HAP-1 (cell line): ENCODE measurements around the gene SARS2.

Source experiments
- DNase-seq, 2 experiments: peaks; one replicate each; pipeline ENCODE4 v3.0.0-alpha.2; 2016 to 2020; ENCODE audit warnings: low spot score in 2 of 2
- H3K27me3 ChIP-seq: fragments of 250-450 bp; sonication (Bioruptor Pico); 2 replicates; pipeline ENCODE4 v1.5.1; 2020; ENCODE audit warnings: low read depth, mild to moderate bottlenecking, moderate library complexity
- H3K36me3 ChIP-seq: fragments of 250-450 bp; sonication (Bioruptor Pico); replicated peaks from 2 replicates; pipeline ENCODE4 v1.5.1; 2020; ENCODE audit warnings: mild to moderate bottlenecking
- H3K4me1 ChIP-seq: fragments of 250-450 bp; sonication (Bioruptor Pico); 2 replicates; pipeline ENCODE4 v1.5.1; 2020; ENCODE audit warnings: mild to moderate bottlenecking
- H3K4me3 ChIP-seq: fragments of 250-450 bp; sonication (Bioruptor Pico); 2 replicates; pipeline ENCODE4 v1.5.1; 2020; ENCODE audit warnings: mild to moderate bottlenecking, moderate library complexity
- H3K9me3 ChIP-seq: fragments of 250-450 bp; sonication (Bioruptor Pico); 2 replicates; pipeline ENCODE4 v1.5.1; 2020; ENCODE audit warnings: mild to moderate bottlenecking, moderate library complexity
- in situ Hi-C: fragments of 300-500 bp; cut with MboI; formaldehyde crosslinking; loops from 3 replicates; pipeline ENCODE4 v1.14.3; 2020; ENCODE audit warnings: low sequenced_read_pairs, inconsistent platforms, mixed read lengths

Gene SARS2

DNA sequence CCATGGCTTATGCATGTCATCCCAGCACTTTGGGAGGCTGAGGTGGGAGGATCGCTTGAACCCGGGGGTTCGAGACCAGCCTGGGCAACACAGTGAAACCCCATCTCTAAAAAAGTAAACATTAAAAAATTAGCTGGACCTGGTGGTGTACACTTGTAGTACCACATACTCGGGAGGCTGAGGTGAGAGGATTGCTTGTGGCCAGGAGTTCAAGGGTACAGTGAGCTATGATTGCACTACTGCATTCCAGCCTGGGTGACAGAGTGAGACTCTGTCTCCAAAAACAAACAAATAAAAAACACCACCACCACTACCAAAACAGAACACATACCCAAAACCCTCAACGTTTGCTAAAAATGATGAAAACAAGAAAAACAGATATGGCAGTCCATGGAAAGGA is 29.1 kb upstream of the SARS2 start:
- H3K36me3 ChIP-seq: no peaks in the 10 kb centered on the region
- no peak overlapping the region for H3K4me3 ChIP-seq
- H3K4me1 ChIP-seq: no peaks in the 10 kb centered on the region
- H3K9me3 ChIP-seq: no peaks in the 10 kb centered on the region
- in situ Hi-C loops: no loop called here
- no peak for DNase-seq
- H3K27me3 ChIP-seq: no peaks in the 10 kb centered on the region

DNA sequence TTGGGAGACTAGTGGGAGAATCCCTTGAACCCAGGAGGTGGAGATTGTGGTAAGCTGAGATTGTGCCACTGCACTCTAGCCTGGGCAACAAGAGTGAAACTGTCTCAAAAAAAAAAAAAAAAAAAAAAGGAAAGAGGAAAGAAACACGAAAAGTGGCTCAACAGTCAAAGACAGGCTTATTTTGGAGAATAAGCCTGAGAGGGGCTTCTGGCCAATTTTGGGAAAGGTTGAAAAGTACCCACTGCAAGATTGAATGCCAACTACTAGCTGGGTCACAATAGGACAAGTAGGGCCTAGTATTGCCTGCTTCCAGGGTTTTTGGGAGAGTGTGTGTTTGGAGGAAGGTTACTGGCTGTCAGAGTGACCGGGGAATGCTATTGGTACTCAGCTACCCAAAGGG is 27.7 kb upstream of the SARS2 start:
- no peaks in the 10 kb centered on the region for H3K36me3 ChIP-seq
- no peak for DNase-seq
- H3K4me3 ChIP-seq: no peak overlapping the region
- H3K27me3 ChIP-seq: no peaks in the 10 kb centered on the region
- no peaks in the 10 kb centered on the region for H3K9me3 ChIP-seq
- H3K4me1 ChIP-seq: no peaks in the 10 kb centered on the region
- in situ Hi-C loops: no loop called here

DNA sequence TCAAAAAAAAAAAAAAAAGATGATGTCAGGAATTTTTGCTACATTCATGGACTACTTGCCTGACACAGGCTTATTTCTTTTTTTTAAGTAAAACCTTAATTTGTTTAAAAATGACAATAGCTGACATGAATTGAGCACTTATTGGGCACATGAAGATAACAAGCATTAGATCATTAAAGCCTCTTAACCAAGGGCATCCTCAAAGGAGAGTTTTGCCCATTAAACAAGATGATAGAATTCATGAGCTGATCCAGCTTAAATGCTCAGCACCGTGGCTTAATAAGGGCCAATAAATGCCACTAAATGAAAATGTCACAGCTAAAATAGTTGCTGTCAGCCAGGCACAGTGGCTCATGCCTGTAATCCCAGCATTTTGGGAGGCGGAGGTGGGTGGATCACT is 25.7 kb upstream of the SARS2 start:
- H3K4me1 ChIP-seq: no peaks in the 10 kb centered on the region
- in situ Hi-C loops: no loop called here
- no peaks in the 10 kb centered on the region for H3K9me3 ChIP-seq
- no peaks in the 10 kb centered on the region for H3K27me3 ChIP-seq
- DNase-seq: no peak
- H3K4me3 ChIP-seq: no peak overlapping the region
- no peaks in the 10 kb centered on the region for H3K36me3 ChIP-seq

DNA sequence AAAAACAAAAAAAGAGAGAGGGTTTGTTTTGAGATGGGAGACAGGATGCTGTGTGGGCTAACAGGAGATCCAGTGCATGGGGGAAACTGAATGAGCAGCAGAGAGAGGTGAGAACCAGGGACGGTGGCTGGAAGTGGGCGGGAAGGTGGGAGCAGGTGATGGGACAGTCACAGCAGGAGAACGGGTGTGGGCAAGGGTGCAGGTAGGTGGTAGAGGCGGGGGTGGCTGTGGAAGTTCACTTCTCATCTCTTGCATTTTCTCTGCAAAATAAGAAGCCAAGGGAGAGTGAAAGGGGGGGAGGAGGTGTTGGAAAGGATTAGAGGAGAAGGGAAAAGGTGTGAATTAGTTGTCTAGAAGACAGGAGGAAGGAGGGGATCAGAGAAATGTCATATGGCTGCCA is 23.1 kb upstream of the SARS2 start:
- no peak for DNase-seq
- H3K4me1 ChIP-seq: peaks cover 5% of the 10 kb centered on the region; the same call in 1 of the 2 replicates
- no peak overlapping the region for H3K4me3 ChIP-seq
- no peaks in the 10 kb centered on the region for H3K9me3 ChIP-seq
- no peaks in the 10 kb centered on the region for H3K36me3 ChIP-seq
- no peaks in the 10 kb centered on the region for H3K27me3 ChIP-seq
- in situ Hi-C loops: no loop called here

DNA sequence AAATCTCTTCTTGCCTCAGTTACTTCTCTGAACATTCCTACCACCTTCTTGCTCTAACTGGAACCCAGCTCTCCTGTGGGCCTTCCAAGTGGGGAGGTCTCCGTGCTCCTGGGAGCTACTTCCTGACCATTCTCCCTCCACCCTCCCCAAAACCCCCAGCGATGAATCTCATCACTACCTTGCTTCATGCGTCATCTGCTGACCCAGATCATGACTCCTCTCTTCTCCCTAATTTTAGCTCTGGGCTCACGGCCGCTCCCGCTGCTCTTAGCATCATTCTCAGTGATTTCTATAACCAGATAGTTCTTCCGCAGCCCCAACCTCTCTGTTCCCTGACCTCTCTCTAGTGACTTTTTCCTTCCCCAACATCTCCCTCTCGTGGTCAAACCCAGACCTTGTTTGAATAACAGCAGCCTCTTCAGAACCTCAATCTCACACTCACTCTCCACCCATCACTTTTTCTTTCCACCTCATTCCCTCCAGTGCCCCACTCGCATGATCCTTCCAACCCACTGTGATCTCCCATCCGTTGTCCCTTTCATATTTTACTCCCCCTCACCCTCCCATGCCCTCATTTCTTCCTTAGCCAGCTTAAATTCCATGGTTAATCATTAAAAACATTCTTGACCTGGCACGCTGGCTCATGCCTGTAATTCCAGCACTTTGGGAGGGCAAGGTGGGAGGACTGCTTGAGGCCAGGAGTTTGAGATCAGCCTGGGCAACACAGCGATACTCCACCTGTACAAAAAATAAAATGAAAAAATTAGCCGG is 22.0 kb upstream of the SARS2 start:
- peaks cover 5% of the 10 kb centered on the region; the same call in 1 of the 2 replicates for H3K4me1 ChIP-seq
- H3K36me3 ChIP-seq: no peaks in the 10 kb centered on the region
- H3K4me3 ChIP-seq: no peak overlapping the region
- no peaks in the 10 kb centered on the region for H3K27me3 ChIP-seq
- in situ Hi-C loops: no loop called here
- peak; percentile 60 to 75 for DNase-seq
- H3K9me3 ChIP-seq: no peaks in the 10 kb centered on the region

DNA sequence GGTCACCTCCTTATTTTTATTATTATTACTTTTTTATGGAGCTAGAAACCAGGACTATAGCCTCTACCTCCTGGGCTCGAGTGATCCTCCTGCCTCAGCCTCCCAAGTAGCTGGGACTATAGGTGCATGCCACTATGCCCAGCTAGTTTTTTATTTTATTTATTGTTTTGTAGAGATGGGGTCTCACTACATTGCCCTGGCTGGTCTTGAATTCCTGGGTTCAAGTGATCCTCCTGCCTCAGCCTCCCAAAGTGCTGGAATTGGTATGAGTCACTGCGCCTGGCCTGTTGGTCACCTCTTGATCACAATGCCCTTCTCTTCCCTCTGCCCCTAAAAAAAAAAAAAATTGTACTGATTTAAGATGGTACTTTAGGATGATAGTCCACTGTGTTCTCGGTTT is 20.6 kb upstream of the SARS2 start:
- Histone ChIP-seq H3K4me1 (peaks cover 5% of the 10 kb centered on the region; the same call in 1 of the 2 replicates), H3K36me3 (no peaks in the 10 kb centered on the region), H3K9me3 (no peaks in the 10 kb centered on the region), H3K4me3 (no peak overlapping the region), H3K27me3 (no peaks in the 10 kb centered on the region)
- in situ Hi-C loops: no loop called here
- DNase-seq: no peak

DNA sequence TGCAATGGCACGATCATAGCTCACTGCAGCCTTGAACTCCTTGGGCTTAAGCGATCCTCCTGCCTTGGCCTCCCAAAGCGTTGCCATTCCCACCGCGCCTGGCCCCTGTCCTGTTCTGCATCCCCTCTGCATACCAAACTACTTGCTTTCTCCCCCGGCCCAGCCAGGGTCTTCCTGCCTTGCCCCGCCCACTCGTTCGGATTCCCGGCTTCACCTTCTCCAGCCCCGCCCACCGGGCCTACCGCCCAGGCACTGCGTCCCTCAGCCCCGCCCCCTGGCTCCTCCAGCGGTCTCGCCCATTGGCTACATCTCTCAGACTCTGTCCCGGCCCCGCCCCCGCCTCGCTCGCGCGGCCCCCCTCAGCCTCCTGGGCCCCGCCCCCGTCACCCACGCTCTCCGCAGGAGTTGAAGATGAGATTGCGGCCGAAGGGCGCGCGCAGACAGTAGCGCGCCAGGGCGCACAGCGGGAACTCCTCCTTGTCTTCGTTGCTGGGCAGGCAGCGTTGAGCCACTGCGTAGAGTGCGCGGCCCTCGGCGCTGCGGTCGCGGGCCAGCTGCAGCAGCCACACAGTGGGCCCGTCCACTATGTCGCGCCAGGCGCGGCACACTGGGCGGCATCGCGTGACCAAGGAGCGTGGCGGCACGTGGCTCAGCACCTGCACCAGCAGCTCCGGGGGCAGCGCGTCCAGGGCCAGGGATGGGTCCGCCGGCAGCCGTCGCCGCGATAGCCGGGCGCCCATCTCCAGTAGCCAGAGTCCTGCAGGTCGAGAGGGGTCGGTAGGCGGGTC is 19.2 kb upstream of the SARS2 start:
- no peaks in the 10 kb centered on the region for H3K36me3 ChIP-seq
- peak overlapping the region; percentile 21 for H3K4me3 ChIP-seq
- no peaks in the 10 kb centered on the region for H3K9me3 ChIP-seq
- H3K27me3 ChIP-seq: no peaks in the 10 kb centered on the region
- H3K4me1 ChIP-seq: peaks cover 5% of the 10 kb centered on the region; the same call in 1 of the 2 replicates
- peak; percentile 89 to 99 for DNase-seq
- in situ Hi-C loops: no loop called here

DNA sequence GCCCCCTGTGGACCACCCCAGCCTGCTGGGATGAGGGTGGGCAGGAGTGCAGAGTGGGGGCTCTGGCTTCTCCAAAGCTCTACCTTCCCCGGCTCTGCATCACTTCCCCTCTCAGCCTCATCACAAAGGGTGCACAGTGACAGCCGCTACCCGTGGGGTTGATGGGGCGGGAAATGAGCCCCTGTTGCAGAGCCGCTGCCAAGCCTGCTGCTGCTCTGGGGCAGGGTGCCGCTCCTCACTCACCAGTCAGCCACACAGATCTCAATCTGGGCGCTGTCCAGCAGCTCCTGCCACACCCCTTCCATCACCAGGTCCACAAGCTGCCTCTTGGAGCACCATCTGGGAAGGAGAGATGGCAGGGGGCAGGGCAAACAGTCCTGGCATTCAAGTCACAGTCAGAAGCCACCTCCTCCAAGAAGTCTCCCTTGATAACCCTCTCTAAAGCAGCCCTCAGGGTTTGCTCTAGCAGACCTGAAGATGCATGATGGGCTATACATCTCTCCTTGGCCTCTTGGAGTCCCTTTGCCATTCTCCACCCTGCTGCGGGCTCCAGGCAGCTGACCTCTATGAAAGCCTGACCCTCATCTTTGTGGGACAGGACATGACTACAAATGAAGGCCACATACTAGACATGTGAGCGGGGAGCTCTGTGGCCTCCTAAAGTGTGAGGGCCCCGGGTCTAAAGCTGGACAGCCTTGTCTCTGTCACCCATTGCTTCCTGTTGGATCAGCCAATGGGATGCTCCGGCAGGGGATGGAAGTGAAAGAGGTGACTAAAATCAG is 15.9 kb upstream of the SARS2 start:
- H3K36me3 ChIP-seq: no peaks in the 10 kb centered on the region

DNA sequence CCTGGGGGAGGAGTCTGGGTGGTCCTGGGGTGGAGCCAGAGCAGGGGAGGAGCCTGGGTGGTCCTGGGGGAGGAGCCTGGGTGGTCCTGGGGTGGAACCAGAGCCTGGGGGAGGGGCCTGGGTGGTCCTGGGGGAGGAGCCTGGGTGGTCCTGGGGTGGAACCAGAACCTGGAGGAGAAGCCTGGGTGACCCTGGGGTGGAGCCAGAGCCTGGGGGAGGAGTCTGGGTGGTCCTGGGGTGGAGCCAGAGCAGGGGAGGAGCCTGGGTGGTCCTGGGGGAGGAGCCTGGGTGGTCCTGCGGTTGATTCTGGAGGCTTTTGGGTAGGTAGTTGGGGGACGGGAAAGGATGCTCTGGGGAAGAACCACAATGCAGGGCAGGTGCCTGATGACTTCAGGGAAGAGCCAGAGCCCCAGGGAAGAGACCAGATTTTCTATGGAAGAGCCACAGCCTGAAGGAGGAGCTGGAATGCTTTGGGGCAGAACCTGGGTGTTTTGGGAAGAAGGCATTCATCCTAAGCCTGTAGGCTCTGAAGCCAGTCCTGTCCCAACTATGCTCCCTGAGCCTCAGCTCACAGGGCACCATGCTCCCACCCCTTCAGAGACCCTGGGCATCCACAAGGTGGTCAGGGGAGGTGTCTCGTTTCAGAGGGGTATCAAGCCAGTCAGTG is 15.1 kb upstream of the SARS2 start:
- Histone ChIP-seq H3K27me3 (no peaks in the 10 kb centered on the region), H3K4me1 (peaks cover 5% of the 10 kb centered on the region; the same call in 1 of the 2 replicates), H3K9me3 (no peaks in the 10 kb centered on the region), H3K4me3 (no peak overlapping the region), H3K36me3 (no peaks in the 10 kb centered on the region)
- DNase-seq: peak in 1 of 2 experiments; percentile 54
- in situ Hi-C loops: no loop called here

More for the DNA sequence above, 15.9 kb upstream of the SARS2 start:
- no peaks in the 10 kb centered on the region for H3K27me3 ChIP-seq
- no peak for DNase-seq
- H3K4me3 ChIP-seq: no peak overlapping the region
- in situ Hi-C loops: no loop called here
- H3K9me3 ChIP-seq: no peaks in the 10 kb centered on the region
- peaks cover 5% of the 10 kb centered on the region; the same call in 1 of the 2 replicates for H3K4me1 ChIP-seq

DNA sequence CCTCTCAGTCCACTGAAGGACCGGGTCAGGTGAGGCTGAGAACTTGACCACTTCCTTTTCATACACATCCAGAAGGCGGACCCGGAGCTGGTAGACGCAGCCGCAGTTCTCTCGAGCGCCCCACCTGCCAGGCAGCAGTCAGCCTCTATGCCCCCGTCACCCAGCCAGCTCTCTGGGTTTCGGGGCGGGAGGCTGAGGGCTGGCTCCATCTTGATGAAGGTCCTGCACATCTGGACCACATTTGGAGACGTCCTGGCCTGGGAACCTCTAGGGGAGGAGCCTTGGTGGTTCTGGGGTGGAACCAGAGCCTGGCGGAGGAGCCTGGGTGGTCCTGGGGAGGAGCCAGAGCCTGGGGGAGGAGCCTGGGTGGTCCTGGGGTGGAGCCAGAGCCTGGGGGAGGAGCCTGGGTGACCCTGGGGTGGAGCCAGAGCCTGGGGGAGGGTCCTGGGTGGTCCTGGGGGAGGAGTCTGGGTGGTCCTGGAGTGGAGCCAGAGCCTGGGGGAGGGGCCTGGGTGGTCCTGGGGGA is 14.5 kb upstream of the SARS2 start:
- no peaks in the 10 kb centered on the region for H3K9me3 ChIP-seq
- DNase-seq: peak in 1 of 2 experiments; percentile 45
- H3K27me3 ChIP-seq: no peaks in the 10 kb centered on the region
- H3K36me3 ChIP-seq: no peaks in the 10 kb centered on the region
- H3K4me1 ChIP-seq: peaks cover 2% of the 10 kb centered on the region; the same call in 1 of the 2 replicates
- 0 out of 2 replicates have a peak overlapping the region, but pooled peaks have one; percentile 1 for H3K4me3 ChIP-seq
- in situ Hi-C loops: no loop called here

DNA sequence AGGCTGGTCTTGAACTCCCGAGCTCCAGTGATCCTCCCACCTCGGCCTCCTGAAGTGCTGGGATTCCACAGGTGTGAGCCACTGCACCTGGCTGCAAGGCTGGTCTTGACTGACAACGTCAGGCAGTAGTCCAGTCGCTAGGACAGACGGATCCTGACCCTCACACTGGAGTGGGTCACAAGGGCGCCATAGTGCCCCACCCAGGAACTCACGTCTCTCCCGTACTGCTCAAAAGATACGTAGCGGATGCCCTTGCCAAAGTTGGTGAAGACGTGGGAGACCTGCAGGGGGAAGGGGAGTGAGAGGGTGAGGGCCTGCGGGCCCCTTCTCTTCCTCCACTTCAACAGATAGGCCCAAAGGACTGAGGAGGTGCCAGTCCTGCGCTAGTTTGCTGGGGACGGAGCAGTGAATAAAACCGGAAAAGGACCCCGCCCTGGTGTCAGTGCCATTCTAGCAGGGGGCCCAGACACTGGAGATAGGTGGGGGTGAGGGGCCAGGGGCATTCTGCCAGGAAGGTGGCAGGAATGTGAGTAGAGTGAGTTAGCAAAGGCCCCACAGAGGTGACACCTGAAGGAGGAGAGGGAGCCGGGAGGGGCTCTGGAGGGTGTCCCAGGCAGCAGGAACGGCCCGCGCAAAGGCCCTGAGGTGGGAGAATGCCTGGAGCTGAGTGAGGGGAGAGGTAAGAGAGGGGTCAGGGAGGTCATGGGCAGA is 12.1 kb upstream of the SARS2 start:
- Histone ChIP-seq H3K4me1 (no peaks in the 10 kb centered on the region), H3K9me3 (no peaks in the 10 kb centered on the region), H3K27me3 (no peaks in the 10 kb centered on the region), H3K4me3 (no peak overlapping the region), H3K36me3 (no peaks in the 10 kb centered on the region)
- no peak for DNase-seq
- in situ Hi-C loops: no loop called here

DNA sequence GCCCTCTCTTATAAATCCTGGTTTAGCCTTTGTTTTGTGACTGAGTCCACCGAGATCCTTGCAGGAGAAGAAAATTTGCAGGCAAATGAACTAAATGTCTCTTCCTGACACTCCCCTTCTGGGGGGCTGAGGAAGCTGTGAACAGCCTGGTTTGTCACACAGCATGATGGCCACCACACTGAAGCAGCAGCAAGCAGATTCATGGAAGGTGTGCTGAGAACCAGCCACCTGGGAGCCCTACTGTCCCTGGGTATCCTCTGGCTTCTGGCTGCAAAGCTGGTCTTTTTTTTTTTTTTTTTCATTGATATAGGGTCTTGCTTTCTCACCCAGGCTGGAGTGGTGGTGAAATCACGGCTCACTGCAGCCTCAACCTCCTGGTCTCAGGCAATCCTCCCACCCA is 11.4 kb upstream of the SARS2 start:
- Histone ChIP-seq H3K36me3 (no peaks in the 10 kb centered on the region), H3K4me3 (no peak overlapping the region), H3K27me3 (no peaks in the 10 kb centered on the region), H3K4me1 (no peaks in the 10 kb centered on the region), H3K9me3 (no peaks in the 10 kb centered on the region)
- DNase-seq: no peak
- in situ Hi-C loops: no loop called here
